GM20000 (cell line): Measurements from ENCODE around the gene C6orf141.

Experiments used
- DNase-seq: peaks from one replicate; pipeline ENCODE4 v3.0.0; 2012; ENCODE audit warnings: low spot score
- TF ChIP-seq, protein P1 (sequence below): IDR thresholded peaks from 2 replicates; pipeline ENCODE4 v1.5.1; 2012; ENCODE audit warnings: mild to moderate bottlenecking, control low read depth; ENCODE audit errors: extremely low read depth, missing control alignments

Gene C6orf141

DNA sequence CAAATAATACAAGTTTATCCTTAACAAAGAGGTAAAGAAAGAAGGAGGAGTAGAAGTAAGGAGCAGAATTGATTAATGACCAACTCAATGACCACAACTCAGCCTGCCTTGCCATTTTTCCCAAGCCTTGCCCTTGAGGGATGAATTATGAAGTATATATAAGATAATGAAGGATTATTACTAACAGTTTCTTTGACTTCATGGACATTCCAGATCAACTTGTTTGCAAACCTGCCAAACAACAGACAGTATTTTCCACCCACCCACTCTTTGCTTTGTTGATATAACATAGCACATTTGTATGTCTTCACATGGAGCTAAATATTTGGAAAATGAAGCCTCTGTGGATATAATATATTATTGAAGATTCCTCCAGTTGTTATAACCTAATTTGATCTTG lies 9.9 kb upstream of the C6orf141 start:
- TF ChIP-seq, protein P1, sequence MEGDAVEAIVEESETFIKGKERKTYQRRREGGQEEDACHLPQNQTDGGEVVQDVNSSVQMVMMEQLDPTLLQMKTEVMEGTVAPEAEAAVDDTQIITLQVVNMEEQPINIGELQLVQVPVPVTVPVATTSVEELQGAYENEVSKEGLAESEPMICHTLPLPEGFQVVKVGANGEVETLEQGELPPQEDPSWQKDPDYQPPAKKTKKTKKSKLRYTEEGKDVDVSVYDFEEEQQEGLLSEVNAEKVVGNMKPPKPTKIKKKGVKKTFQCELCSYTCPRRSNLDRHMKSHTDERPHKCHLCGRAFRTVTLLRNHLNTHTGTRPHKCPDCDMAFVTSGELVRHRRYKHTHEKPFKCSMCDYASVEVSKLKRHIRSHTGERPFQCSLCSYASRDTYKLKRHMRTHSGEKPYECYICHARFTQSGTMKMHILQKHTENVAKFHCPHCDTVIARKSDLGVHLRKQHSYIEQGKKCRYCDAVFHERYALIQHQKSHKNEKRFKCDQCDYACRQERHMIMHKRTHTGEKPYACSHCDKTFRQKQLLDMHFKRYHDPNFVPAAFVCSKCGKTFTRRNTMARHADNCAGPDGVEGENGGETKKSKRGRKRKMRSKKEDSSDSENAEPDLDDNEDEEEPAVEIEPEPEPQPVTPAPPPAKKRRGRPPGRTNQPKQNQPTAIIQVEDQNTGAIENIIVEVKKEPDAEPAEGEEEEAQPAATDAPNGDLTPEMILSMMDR, result no peak
- no peak for DNase-seq

DNA sequence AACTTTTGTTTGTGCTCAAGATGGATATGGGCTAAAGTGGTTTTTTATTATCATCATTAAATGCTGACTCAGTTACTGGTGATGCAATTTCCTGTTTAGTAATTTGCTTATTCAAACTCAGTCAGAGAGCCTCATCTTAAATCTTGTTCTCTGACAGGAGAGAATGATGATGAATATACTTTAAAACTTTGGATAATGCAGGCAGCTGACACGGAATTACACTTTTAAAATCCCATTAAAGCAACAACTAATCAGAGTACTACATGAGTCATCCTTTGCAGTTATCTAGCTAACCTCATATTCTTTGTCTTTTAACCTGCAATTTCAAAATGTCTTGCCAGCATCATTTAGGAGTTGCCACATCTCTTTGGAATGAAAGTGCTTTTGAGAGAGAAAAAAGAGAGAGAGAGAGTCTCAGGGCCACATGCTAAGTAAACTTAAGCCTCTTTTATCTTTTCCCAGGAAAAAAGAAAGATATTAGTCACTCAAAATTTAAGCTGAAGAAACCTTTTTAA lies 9.2 kb upstream of the C6orf141 start:
- TF ChIP-seq, protein P1, result no peak
- DNase-seq, result no peak

DNA sequence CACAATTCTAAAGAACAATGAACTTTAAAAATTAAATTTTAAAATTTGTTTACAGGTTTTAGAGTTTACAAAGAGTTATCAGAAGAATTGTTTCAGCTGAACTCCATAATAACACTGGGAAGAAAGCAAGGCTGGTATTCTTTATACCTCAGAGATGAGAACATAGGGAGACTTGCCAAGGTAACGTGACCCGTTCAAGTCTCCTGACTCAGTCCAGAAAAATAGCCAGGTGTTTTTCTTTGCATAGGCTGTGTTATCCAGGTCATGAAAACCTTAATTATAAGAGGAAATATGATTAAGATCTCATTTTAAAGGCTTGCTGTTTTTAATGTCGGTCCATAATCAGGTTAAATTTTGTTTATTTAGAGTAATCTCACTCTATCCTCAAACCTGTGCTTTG lies 8.5 kb upstream of the C6orf141 start:
- no peak for DNase-seq
- TF ChIP-seq, protein P1, result no peak

DNA sequence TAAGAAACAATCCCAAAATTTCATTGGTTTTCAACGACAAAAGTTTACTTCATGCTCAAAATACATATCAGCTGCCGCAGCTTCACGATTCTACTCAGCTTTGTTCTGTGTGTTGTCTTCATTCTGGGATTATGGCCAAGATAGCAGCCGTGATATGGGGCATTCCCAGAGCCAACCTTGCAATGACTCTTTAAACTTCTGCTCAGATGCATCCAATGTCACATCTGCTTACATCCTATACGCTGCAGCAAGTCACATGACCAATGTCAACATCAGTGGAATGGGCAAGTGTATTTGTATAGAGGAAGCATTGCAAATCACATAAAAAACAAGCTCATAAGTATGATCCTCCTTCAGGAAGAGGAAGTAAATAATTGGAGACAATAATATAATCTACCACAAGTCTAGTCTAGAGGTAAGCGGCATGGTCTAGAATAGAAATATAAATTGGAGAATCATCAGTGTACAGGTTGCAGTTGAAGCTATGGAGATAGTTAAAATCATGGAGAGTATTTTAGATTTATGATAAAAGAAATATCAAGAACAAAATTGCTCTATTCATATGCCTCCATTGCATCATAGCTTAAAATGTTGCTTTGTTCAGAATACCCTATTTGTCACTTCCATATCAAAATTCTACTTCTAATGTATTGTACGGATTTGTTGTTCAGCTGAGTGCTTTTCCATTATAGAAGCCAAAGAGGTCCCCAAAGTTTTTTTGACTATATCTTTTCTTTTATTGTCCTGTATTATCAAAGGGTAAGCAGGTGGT lies 7.2 kb upstream of the C6orf141 start:
- no peak for DNase-seq
- TF ChIP-seq, protein P1, result no peak

DNA sequence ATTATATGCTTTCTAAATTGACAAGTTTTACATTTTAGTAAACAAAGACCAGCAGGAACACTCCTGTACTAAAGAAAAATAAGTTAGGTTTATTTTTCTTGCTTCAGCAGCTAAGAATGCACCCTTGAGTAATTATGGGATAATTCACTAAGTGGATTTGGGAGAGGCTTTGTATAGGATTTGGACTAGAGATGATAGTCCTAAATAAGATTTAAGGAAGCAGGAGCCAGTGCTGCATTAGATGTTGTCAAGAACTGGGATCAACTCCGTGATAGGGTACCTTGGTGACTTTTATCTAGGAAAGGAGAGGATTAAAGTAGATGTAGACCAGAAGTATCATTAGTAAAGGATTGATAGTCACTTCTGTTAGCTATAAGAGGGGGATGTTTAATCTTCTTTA lies 4.1 kb upstream of the C6orf141 start:
- TF ChIP-seq, protein P1, result no peak
- DNase-seq, result no peak

DNA sequence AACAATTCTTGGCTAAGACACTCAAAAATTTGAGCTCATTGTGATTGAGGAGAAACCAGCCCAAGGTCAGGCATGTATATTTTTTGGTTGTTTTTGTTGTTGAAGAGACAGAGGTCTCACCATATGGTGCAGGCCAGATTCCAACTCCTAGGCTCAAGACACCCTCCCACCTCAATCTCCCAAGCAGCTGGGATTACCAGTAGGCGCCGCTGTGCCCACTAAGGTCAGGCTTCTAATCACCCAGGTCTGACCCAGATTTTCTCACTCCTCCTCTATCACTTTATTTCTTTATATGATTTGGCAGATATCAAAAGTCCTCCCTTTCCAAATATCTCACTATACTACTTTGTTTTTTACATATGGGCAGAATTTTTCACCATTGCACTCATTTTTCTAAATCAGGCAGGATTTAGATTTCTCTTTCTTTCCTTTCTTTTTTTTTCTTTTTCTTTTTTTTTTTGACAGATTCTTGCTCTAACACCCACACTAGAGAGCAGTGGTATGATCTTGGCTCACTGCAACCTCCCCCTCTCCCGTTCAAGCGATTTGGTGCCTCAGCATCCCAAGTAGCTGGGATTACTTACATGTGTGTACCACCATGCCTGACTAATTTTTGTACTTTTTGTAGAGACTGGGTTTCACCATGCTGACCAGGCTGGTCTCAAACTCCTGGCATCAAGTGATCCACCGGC lies 1.7 kb upstream of the C6orf141 start:
- TF ChIP-seq, protein P1, result no peak
- no peak for DNase-seq
